GM19372 (cell line): ENCODE results near the gene HDAC2.
"Not testable (repeated sequence)": the region's sequence is repeated elsewhere in the genome, so short reads cannot be mapped to it uniquely, and the experiment has no call there.

Experiments
- ATAC-seq: cut with Tn5 transposase; IDR thresholded peaks from one replicate; pipeline ENCODE4 v1.9.1; 2021; ENCODE audit warnings: mild to moderate bottlenecking, low read depth, moderate library complexity; ENCODE audit not compliant: unreplicated experiment

HDAC2 gene

GRCh38 chr6:113978084-113978675 lies 7.2 kb upstream of the HDAC2 start:
- ATAC-seq = no peak

- no peak for ATAC-seq
These were observed 5.9 kb upstream of the HDAC2 start for GRCh38 chr6:113976806-113977205.

- no peak for ATAC-seq
These were observed 793 bp upstream of the HDAC2 start for GRCh38 chr6:113971741-113972140.

DNA sequence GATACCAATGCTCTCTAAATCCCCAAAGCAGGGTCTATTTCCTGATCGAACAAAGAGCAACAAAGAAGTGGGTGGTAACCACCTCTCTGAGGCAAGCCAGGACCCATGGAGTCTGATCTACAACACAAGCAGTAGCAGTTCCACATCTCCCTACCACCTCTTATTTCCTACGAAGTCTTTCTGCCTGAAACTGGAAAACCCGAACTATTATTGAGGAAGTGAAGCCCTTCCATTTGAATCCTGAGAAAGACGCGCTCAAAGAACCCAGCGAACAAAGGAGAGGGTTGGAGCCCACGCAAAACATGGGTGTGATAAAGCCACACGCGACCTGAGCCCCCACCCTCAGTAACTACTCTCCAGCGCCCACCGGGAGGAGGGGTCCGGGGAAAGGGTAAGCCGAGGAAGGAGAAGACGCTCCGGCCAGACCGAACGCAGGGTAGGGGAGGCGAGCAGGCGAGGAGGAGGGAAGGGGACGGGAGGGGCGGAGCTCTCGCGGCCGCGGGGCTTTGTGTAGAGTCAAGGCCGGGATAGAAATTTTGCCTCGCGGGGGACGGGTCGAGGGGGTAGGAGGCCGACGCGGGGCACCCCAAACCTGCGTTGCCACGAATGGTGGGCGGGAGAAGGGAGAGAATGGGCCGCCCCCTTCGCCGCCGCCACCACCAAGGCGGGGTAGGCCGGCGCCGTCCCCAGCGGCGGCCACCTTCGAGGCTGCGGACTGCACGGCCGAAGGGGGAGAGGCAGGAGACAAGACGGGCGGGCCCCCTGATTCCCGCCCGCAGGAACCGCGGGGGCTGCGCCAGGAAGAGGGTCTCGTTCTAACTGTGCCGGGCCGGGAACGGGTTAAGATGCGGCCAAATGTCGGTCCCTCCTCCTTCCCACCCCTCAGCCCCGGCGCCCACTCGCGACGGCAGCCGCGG lies 802 bp downstream of the HDAC2 start:
- ATAC-seq = peak; percentile 35

DNA sequence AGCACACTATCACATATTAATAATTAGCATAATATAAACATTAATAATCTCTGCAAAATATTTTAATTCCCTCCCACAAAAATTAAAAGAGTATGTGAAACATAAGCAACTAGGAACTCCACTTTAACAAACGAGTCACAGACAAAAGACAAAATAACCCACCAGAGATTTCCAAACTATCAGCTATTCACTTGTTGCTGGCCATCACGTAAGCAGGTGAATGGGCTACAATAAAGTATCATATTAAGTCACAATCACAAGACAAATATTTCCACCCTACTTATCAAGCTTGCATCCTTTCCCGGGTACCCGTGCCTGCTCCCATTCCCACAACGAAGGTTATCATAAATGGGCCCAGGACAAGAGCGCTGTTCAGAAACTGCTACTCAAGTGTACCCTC lies 2.5 kb downstream of the HDAC2 start:
- no peak for ATAC-seq

- ATAC-seq = no peak
These were observed 3.2 kb downstream of the HDAC2 start for GRCh38 chr6:113967777-113968176.

DNA sequence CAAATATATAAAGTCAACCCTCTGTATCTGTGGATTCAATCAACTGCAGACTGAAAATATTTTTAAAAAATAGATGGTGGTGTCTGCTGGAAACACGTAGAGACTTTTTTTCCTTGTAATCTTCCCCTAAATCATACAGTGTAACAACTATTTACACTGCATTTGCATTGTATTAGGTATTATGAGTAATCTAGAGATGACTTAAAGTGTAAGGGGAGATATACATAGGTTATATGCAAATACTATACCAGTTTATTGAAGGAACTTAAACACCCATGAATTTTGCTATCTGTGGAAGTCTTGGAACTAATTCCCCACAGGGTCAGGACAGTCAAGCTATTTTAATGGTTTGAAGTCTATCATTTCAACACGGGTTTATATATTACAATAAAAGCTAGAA lies 10.2 kb downstream of the HDAC2 start:
- no peak for ATAC-seq

DNA sequence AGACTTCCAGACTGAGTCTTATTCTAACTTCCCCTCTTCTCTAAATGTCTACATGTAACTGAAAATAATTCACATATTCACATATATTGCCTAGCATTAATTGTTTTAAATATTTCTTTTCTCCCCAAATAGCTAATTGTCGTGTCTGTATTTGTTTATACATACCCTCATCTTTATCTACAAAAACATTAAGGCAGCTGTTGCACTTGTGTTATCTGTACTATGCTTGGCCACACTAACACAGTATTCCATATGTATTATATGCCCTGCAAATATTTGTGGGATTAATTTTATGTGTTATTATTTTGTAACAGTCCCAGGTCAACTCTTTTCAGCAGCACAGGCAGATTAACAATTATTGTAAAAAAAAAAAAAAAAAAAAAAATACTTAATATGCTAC lies 11.7 kb downstream of the HDAC2 start:
- no peak for ATAC-seq

GRCh38 chr6:113954653-113955052 lies 16.3 kb downstream of the HDAC2 start:
- ATAC-seq = no peak

DNA sequence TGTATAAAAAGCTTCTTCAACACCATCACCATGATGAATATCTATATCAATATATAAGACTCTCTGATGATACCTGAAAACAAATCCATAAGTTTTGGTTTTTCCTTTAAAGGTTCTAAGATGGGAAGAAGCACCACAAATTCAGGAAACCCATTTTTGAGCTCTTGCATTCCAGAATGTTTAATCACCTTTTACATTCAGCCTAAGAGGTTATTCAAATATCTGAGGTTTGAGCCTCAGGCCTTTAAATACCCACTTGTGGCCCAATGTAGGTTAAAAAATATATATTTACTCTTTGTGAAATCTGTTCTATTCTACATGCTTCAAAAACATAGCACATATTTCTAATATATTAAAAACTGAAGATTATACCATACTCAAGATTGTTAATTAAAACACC lies 17.6 kb downstream of the HDAC2 start:
- no peak for ATAC-seq

GRCh38 chr6:113949499-113949898 lies 21.4 kb downstream of the HDAC2 start:
- ATAC-seq = no peak

GRCh38 chr6:113944701-113945100 lies 26.2 kb downstream of the HDAC2 start:
- no peak for ATAC-seq

DNA sequence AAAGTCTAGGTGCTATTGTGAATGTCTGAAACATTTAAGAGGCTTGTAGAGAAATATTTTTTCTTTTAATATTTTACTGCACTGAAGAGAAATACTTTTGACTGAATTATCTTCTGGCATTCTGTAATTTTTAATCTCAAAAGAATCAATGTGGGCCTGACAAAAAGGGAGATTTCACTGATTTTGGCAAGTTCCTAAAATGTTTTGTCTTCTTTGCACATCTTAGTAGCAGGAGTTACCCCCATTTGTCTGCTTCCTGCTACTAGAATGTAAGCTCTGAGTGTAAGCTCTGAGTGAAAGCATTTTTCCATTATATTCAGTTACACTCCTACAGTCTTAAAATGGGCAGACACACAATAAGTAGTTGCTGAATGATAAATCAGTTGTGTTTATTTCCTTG lies 31.1 kb downstream of the HDAC2 start:
- ATAC-seq = no peak

- peak; percentile 87 for ATAC-seq
These were observed 34.6 kb downstream of the HDAC2 start for GRCh38 chr6:113936093-113936934.

DNA sequence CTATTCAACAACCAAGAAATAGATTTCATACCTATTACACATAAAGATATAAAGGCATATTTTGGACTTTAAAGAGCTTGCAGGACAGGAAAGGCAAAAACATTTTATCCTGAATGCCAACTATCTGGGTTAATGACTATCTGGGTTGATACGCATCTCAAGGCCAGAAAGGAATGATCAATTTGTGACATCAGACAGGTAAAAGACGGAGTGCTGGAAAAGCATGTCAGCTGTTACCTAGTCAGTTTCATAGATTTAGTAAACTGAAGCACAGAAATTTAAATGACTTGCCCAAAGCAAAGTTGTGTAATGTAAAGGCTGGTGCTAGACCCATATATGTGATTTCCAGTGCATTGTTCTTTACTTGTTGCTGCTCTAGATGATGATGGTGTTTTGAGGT lies 36.8 kb downstream of the HDAC2 start:
- ATAC-seq = no peak

GRCh38 chr6:113931907-113932306 lies 39.0 kb downstream of the HDAC2 start:
- not testable (repeated sequence) for ATAC-seq

- ATAC-seq = no peak
These were observed 40.8 kb downstream of the HDAC2 start for GRCh38 chr6:113930183-113930582.

GRCh38 chr6:113927001-113927400 lies 43.9 kb downstream of the HDAC2 start:
- no peak for ATAC-seq

GRCh38 chr6:113925378-113925777 lies 45.6 kb downstream of the HDAC2 start:
- ATAC-seq = no peak

GRCh38 chr6:113924312-113924723 lies 46.6 kb downstream of the HDAC2 start:
- ATAC-seq = no peak

DNA sequence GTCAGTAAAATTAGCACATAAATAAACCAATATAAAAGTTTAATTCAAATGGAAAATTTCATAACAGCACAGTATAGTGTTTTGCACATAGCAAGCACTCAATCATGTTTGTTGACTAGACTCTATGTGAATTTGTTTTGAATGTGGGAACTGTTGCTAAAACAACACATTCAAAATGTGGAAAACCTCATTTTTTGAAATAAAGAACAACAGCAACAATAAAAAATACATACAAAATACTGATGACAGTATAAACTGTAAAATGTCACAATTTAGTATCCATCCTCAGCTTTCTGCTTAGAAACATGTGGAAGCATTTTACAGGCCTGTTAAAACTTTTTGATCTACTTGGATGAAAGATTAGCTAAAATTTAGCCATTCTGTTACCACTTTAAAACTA lies 47.4 kb downstream of the HDAC2 start:
- ATAC-seq = no peak
